Prostate gland (tissue), 2 donors: ENCODE data around the gene EFEMP2. TPM values are rescaled to one million over a fixed set of nuclear protein-coding genes. Genes with fewer than 3 reads are reported as not detected.

Source experiments
- DNase-seq: peaks from one replicate; pipeline ENCODE4 v3.0.0-alpha.2; 2019; ENCODE audit warnings: low spot score
- H3K27ac ChIP-seq, 2 donors: fragments of 200-600 bp; sonication (generic); 2 replicates each; pipeline ENCODE4 v1.5.1; 2017 to 2019
- H3K27me3 ChIP-seq: fragments of 200-600 bp; sonication (generic); replicated peaks from 2 replicates; pipeline ENCODE4 v1.5.1; 2019; ENCODE audit not compliant: insufficient read depth
- H3K36me3 ChIP-seq, 2 donors: fragments of 200-600 bp; sonication (generic); 1 replicate in 1 of 2; 2 replicates in 1 of 2; pipeline versions ENCODE4 v1.5.1 to v1.8.1; 2017 to 2019
- H3K4me1 ChIP-seq: fragments of 200-600 bp; sonication (generic); replicated peaks from 2 replicates; pipeline ENCODE4 v1.5.1; 2019
- H3K4me3 ChIP-seq, 2 donors: fragments of 200-600 bp; sonication (generic); 2 replicates each; pipeline ENCODE4 v1.5.1; 2017 to 2019
- H3K9me3 ChIP-seq: fragments of 200-600 bp; sonication (generic); 2 replicates; pipeline ENCODE4 v1.5.1; 2017
- POLR2A ChIP-seq: fragments of 450-650 bp; IDR thresholded peaks from one replicate; pipeline ENCODE4 v1.6.1; 2016; ENCODE audit warnings: antibody characterized with exemption, mild to moderate bottlenecking
- POLR2AphosphoS5 ChIP-seq: sonication (generic); formaldehyde crosslinking; IDR thresholded peaks from one replicate; pipeline ENCODE4 v1.6.1; 2017; ENCODE audit warnings: antibody characterized with exemption
- WGBS: methylation state at CpG from one replicate; pipeline ENCODE4 v1.1.5; 2018; 5-methylcytosine and 5-hydroxymethylcytosine counted together
- intact Hi-C: fragments of 100-400 bp; cut with DNase I; formaldehyde crosslinking; loops from one replicate; pipeline ENCODE4 v1.14.2; 2022
- total RNA-seq, 2 donors: library from RNA; depleted of rRNA; stranded (reverse); fragments of >200 nt; gene quantifications; one replicate each; pipeline ENCODE4 v1.1.0, GENCODE V29; 2016
- TF ChIP-seq, protein P1 (sequence below), 4 experiments: fragments of 200-600 bp in 2 of 4; fragments of 450-650 bp in 2 of 4; sonication (generic) in 2 of 4; IDR thresholded peaks; 1 replicate in 3 of 4; 2 replicates in 1 of 4; pipeline ENCODE4 v1.5.1; 2016 to 2019; ENCODE audit warnings: antibody characterized with exemption in 4 of 4, mild to moderate bottlenecking in 2 of 4, moderate library complexity in 2 of 4

Gene EFEMP2
- total RNA-seq, 2 donors from 2014 or later: 40.0 to 84.5 TPM

DNA sequence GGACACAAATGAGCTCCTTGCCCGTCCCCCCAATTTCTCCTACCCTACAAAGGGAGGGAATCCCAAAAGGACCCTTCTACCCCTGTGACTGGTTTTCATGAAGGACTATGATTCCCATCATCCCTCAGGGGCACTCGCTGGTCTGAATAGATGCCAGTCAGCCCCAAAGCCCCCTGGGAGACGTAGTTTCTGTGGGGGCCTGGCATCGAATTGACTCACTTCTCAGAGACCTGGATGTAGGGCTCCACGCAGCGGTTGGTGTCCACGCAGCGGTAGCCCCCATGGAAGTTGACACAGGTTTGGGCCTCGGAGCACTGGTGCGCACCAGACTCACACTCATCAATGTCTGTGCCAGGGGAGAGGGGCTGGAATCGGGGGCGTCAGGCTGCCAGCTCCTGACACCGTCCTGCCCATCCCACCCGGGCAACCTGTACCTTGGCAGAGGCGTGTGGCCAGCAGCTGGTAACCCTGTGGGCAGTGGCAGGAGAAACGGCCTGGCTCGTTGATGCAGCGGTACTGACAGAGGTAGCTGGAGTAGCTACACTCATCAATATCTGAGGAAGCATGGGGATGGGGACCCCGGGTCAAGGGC is 4.4 kb downstream of the EFEMP2 start:
- Histone ChIP-seq H3K27me3 (no peaks in the 10 kb centered on the region), H3K4me3 (no peak overlapping the region), H3K4me1 (peaks cover 3% of the 10 kb centered on the region), H3K36me3 (peaks cover 12 to 15% of the 10 kb centered on the region in 2 donors), H3K27ac (no peak overlapping the region), H3K9me3 (no peaks in the 10 kb centered on the region)
- intact Hi-C loops: no loop called here
- WGBS: 84% methylated on average over 19 of the region's 19 CpGs
- no peak for DNase-seq
- TF ChIP-seq POLR2AphosphoS5 (no peak), POLR2A (no peak)
- TF ChIP-seq, protein P1, sequence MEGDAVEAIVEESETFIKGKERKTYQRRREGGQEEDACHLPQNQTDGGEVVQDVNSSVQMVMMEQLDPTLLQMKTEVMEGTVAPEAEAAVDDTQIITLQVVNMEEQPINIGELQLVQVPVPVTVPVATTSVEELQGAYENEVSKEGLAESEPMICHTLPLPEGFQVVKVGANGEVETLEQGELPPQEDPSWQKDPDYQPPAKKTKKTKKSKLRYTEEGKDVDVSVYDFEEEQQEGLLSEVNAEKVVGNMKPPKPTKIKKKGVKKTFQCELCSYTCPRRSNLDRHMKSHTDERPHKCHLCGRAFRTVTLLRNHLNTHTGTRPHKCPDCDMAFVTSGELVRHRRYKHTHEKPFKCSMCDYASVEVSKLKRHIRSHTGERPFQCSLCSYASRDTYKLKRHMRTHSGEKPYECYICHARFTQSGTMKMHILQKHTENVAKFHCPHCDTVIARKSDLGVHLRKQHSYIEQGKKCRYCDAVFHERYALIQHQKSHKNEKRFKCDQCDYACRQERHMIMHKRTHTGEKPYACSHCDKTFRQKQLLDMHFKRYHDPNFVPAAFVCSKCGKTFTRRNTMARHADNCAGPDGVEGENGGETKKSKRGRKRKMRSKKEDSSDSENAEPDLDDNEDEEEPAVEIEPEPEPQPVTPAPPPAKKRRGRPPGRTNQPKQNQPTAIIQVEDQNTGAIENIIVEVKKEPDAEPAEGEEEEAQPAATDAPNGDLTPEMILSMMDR (IDR thresholded peaks at IDR 0.05): no peak

DNA sequence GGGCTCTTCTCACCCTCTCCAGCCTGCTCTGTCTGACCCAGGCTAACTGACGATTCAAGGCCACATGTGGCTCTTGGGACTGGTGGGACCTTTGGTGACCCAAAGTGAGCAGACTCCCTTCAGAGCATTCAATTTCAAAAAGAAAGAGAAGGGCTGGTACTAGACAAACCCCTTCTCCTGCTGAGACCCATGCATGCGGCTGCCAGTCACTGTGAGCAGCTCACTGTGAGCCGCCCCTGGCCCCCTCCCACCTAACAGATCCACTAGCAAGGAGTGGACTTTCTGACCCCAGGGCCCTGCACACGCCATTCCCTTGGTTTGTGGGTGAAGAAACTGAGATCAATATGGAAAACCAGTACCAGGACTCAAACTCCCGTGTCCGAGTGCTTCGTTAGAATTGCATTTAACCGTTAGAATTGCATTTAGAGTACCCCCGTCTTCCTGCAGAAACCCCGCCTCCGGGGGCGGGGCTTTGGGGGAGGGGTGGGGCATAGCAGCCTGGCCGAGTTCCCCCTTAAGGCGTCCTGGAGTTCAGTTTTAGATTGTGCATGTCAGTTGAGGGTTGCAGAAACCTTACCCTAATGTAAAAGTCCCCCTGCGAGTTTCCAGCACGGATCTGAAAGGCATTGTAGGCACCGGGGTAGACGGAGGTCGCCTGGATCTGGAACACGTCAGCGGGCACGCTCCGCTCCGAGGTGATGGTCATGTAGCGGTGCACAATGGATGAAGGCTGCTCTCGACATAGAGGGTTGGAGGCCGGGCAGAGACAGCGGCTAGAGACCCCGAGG is 5.1 kb downstream of the EFEMP2 start:
- TF ChIP-seq, protein P1 (IDR thresholded peaks at IDR 0.05): no peak
- no peak for TF ChIP-seq POLR2AphosphoS5
- no peak for TF ChIP-seq POLR2A
- intact Hi-C loops: no loop called here
- peaks cover 12 to 21% of the 10 kb centered on the region in 2 donors for H3K36me3 ChIP-seq
- no peak overlapping the region for H3K4me3 ChIP-seq
- no peak overlapping the region for H3K27ac ChIP-seq
- H3K9me3 ChIP-seq: no peaks in the 10 kb centered on the region
- no peak for DNase-seq
- no peaks in the 10 kb centered on the region for H3K4me1 ChIP-seq
- no peaks in the 10 kb centered on the region for H3K27me3 ChIP-seq
- 60% methylated on average over 28 of the region's 29 CpGs for WGBS

DNA sequence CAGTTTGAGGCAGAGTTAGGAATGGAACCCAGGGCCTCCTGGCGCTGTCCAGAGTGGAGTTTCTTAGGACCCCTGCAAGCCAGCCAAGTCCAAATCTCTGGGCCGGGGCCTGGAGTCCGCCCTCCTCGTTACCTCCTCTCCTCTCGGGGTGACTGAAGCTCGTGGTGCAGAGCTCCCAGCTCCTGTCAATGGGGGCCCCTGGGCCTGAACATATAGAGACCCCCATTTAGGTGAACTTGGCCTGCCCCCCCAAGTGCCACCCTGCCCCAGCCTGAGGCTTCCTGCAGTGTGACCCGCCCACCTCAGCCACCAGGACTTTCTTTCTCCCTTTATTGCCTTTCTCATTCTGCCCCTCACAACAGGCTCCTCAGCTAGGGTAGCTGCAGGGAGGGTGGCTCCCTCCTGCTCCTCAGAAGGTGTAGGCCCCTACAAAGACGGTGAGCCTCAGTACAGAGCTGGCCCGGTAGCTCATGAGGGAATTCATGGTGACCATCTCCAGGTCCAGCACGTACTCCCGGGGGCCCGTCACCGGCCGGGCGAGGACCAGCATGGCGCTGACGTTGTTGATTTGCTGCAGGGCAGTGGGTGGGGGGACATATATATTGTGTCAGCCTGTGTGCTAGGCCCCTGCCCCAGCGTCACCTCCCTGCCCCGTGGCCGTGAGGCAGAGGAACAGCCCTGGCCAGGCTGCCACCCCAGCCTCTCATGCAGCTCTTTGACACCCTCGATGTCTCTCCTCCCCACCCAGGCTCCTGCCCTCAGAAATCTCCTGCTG is 5.9 kb downstream of the EFEMP2 start:
- H3K36me3 ChIP-seq: peaks cover 12 to 24% of the 10 kb centered on the region in 2 donors
- intact Hi-C loops: no loop called here
- H3K27ac ChIP-seq: no peak overlapping the region
- DNase-seq: no peak
- no peak overlapping the region for H3K4me3 ChIP-seq
- no peaks in the 10 kb centered on the region for H3K9me3 ChIP-seq
- H3K27me3 ChIP-seq: no peaks in the 10 kb centered on the region
- WGBS: 73% methylated on average over 21 of the region's 21 CpGs
- H3K4me1 ChIP-seq: no peaks in the 10 kb centered on the region
- TF ChIP-seq POLR2AphosphoS5 (no peak), POLR2A (no peak)
- TF ChIP-seq, protein P1 (IDR thresholded peaks at IDR 0.05): no peak

DNA sequence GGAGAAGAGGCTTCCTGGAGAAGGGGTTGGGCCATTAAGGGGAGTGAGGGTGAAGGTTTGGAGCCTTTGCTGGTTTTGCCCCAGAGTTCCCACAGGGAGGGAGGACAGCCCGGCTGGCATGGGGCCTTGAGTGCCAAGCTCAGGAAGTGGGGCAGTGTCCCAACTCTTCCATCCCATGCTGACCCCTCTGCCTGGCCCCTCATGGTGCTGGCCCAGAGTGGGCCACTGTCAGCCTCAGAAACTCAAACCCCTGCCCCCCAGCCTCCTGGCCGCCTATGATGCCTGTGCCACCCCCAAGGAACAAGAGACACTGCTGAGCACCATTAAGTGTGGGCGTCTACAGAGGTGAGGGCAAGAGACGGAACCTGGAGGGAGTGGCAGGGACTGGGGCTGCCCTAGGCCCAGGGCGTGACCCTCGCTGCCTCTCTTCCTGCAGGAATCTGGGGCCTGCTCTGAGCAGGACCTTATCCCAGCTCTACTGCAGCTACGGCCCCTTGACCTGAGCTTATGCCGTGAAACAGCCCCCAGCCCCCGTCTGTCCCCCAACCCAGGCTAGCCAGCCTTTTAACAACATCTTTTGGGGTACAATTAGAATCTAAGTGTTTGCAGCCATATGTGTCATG is 6.9 kb downstream of the EFEMP2 start:
- intact Hi-C loops: no loop called here
- Histone ChIP-seq H3K4me3 (no peak overlapping the region), H3K4me1 (peaks cover 7% of the 10 kb centered on the region), H3K9me3 (no peaks in the 10 kb centered on the region), H3K36me3 (peaks cover 12 to 24% of the 10 kb centered on the region in 2 donors), H3K27ac (no peak overlapping the region), H3K27me3 (no peaks in the 10 kb centered on the region)
- no peak for DNase-seq
- TF ChIP-seq, protein P1 (IDR thresholded peaks at IDR 0.05): no peak
- no peak for TF ChIP-seq POLR2A
- no peak for TF ChIP-seq POLR2AphosphoS5
- 81% methylated on average over 9 of the region's 9 CpGs for WGBS
